Measurements from ENCODE around the gene ASCC1. TPM values are rescaled to one million over a fixed set of nuclear protein-coding genes. Genes with fewer than 3 reads are reported as not detected.

The ASCC1 gene
- total and polyA plus RNA-seq, 2 of the 13 experiments (the other 11 are each of a cell fraction or from before 2014, with no cell fraction given) = 21.6 to 30.1 TPM

DNA sequence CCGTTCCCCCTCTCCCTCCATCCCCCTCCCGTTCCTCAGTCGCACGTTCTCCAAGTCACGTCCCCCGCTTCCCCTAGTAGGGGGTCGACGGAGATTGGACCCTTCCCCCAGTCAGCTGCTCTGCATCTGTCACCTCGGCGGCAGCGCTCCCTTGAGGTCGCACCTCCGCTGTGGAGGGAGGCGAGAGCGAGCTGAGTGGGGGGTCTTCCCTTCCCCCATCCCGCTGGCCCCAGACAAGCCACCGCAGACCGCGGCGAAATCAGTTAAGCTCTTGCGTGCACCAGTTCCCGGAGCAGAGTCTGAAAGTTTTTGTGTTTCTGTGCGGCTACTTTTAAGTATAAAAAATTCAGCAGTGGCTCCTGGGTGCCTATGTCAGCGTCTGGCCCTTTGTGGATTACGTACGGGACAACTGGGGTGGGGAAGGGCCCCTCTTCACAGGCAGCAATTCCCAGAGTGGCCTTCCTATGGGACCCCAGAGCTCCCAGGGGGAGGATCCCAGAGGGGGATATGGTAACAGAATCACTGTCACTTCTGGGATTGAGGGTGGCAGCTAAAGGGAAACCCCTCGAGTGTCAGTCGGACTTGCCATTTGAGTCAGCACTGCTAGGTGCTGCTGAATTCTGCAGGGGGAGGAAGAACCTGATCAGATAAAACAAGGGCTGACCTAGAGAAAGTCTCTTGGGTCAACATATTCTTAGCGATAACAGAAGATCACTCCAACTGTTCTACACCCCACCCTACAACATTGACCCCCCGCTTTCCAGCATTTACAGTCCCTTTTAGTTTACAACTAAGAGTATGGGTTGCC lies 45.1 kb upstream of the ASCC1 start (continued):
- no peak for TF ChIP-seq CHD2 (IDR thresholded peaks at IDR 0.05; ENCODE audit: low read depth, low read length)
- TF ChIP-seq AGO2 (optimal IDR thresholded peaks at IDR 0.05; ENCODE audit: low read depth, low read length) = peak; percentile 51
- no peak for TF ChIP-seq JUN (CRISPR knock-in tag; IDR thresholded peaks at IDR 0.05)
- TF ChIP-seq, protein P1, sequence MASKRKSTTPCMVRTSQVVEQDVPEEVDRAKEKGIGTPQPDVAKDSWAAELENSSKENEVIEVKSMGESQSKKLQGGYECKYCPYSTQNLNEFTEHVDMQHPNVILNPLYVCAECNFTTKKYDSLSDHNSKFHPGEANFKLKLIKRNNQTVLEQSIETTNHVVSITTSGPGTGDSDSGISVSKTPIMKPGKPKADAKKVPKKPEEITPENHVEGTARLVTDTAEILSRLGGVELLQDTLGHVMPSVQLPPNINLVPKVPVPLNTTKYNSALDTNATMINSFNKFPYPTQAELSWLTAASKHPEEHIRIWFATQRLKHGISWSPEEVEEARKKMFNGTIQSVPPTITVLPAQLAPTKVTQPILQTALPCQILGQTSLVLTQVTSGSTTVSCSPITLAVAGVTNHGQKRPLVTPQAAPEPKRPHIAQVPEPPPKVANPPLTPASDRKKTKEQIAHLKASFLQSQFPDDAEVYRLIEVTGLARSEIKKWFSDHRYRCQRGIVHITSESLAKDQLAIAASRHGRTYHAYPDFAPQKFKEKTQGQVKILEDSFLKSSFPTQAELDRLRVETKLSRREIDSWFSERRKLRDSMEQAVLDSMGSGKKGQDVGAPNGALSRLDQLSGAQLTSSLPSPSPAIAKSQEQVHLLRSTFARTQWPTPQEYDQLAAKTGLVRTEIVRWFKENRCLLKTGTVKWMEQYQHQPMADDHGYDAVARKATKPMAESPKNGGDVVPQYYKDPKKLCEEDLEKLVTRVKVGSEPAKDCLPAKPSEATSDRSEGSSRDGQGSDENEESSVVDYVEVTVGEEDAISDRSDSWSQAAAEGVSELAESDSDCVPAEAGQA (IDR thresholded peaks at IDR 0.05; ENCODE audit: low read depth) = no peak; the same call in 1 of the 2 replicates
- TF ChIP-seq, protein P1 (CRISPR knock-in tag; IDR thresholded peaks at IDR 0.05; ENCODE audit: borderline replicate concordance) = no peak
- TF ChIP-seq, protein P2, sequence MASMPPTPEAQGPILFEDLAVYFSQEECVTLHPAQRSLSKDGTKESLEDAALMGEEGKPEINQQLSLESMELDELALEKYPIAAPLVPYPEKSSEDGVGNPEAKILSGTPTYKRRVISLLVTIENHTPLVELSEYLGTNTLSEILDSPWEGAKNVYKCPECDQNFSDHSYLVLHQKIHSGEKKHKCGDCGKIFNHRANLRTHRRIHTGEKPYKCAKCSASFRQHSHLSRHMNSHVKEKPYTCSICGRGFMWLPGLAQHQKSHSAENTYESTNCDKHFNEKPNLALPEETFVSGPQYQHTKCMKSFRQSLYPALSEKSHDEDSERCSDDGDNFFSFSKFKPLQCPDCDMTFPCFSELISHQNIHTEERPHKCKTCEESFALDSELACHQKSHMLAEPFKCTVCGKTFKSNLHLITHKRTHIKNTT (CRISPR knock-in tag; IDR thresholded peaks at IDR 0.05) = no peak
- no peak for TF ChIP-seq FOXM1 (CRISPR knock-in tag; IDR thresholded peaks at IDR 0.05)
- TF ChIP-seq, protein P3, sequence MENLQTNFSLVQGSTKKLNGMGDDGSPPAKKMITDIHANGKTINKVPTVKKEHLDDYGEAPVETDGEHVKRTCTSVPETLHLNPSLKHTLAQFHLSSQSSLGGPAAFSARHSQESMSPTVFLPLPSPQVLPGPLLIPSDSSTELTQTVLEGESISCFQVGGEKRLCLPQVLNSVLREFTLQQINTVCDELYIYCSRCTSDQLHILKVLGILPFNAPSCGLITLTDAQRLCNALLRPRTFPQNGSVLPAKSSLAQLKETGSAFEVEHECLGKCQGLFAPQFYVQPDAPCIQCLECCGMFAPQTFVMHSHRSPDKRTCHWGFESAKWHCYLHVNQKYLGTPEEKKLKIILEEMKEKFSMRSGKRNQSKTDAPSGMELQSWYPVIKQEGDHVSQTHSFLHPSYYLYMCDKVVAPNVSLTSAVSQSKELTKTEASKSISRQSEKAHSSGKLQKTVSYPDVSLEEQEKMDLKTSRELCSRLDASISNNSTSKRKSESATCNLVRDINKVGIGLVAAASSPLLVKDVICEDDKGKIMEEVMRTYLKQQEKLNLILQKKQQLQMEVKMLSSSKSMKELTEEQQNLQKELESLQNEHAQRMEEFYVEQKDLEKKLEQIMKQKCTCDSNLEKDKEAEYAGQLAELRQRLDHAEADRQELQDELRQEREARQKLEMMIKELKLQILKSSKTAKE (CRISPR knock-in tag; IDR thresholded peaks at IDR 0.05; ENCODE audit: borderline replicate concordance) = peak; percentile 77; the same call in 1 of the 2 replicates
- peak; percentile 52 for TF ChIP-seq NKX3-1 (CRISPR knock-in tag; IDR thresholded peaks at IDR 0.05)
- no peak for TF ChIP-seq KLF12 (CRISPR knock-in tag; IDR thresholded peaks at IDR 0.05; ENCODE audit: borderline replicate concordance)
- TF ChIP-seq NR2C2 (CRISPR knock-in tag; IDR thresholded peaks at IDR 0.05; ENCODE audit: borderline replicate concordance) = no peak
- TF ChIP-seq EEA1 (CRISPR knock-in tag; IDR thresholded peaks at IDR 0.05; ENCODE audit: borderline replicate concordance) = no peak; the same call in 1 of the 2 replicates
- TF ChIP-seq ZNF607 (CRISPR knock-in tag; IDR thresholded peaks at IDR 0.05; ENCODE audit: borderline replicate concordance) = peak; percentile 92
- peak; percentile 80 for TF ChIP-seq SAP130 (CRISPR knock-in tag; IDR thresholded peaks at IDR 0.05; ENCODE audit: low read depth)
- TF ChIP-seq, protein P4, sequence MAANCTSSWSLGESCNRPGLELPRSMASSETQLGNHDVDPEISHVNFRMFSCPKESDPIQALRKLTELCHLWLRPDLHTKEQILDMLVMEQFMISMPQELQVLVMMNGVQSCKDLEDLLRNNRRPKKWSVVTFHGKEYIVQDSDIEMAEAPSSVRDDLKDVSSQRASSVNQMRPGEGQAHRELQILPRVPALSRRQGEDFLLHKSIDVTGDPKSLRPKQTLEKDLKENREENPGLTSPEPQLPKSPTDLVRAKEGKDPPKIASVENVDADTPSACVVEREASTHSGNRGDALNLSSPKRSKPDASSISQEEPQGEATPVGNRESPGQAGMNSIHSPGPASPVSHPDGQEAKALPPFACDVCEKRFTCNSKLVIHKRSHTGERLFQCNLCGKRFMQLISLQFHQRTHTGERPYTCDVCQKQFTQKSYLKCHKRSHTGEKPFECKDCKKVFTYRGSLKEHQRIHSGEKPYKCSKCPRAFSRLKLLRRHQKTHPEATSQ (CRISPR knock-in tag; IDR thresholded peaks at IDR 0.05; ENCODE audit: borderline replicate concordance) = peak; percentile 13; the same call in 1 of the 2 replicates
- TF ChIP-seq ZFY (CRISPR knock-in tag; IDR thresholded peaks at IDR 0.05) = no peak; the same call in none of the 2 replicates
- no peak for TF ChIP-seq HMG20B (CRISPR knock-in tag; conservative IDR thresholded peaks at IDR 0.05)
- no peak for TF ChIP-seq HMGA1 (CRISPR knock-in tag; conservative IDR thresholded peaks at IDR 0.05)
- no peak for TF ChIP-seq ELF4 (CRISPR knock-in tag; IDR thresholded peaks at IDR 0.05; ENCODE audit: borderline replicate concordance)

Measured in HepG2 (cell line).